HEK293 (cell line): ENCODE measurements around the gene RGL4.

Experiments used
- CTCF ChIA-PET: fragments of 350-600 bp; formaldehyde crosslinking; extraction: SDS; loops from one replicate; lab custom pipeline; 2021; ENCODE audit warnings: antibody characterized with exemption; lab: Yijun Ruan, JAX
- POLR2A ChIA-PET: fragments of 300-600 bp; formaldehyde crosslinking; extraction: SDS; loops from one replicate; lab custom pipeline; 2020; ENCODE audit warnings: antibody characterized with exemption, inconsistent platforms; lab: Yijun Ruan, JAX
- H3K27ac ChIP-seq: fragments of 200-500 bp; sonication (Bioruptor generic); 2 replicates; pipeline ENCODE4 v1.5.1; 2014; ENCODE audit warnings: low read depth, low read length, control low read depth, inconsistent platforms; ENCODE audit errors: extremely low read depth
- H3K36me3 ChIP-seq, 2 experiments: fragments of 200-500 bp in 1 of 2; sonication (Bioruptor generic) in 1 of 2; 1 replicate in 1 of 2; 2 replicates in 1 of 2; pipeline ENCODE4 v1.5.1; 2014 to 2017; ENCODE audit warnings: inconsistent platforms in 2 of 2, low read length in 2 of 2; ENCODE audit not compliant: control insufficient read depth in 2 of 2, insufficient read depth in 1 of 2
- H3K4me1 ChIP-seq: fragments of 200-500 bp; sonication (Bioruptor generic); 2 replicates; pipeline ENCODE4 v1.5.1; 2014; ENCODE audit warnings: mild to moderate bottlenecking, low read length, inconsistent platforms; ENCODE audit not compliant: control insufficient read depth, insufficient read depth
- H3K4me3 ChIP-seq: 2 replicates; pipeline ENCODE4 v1.5.1; 2011; ENCODE audit warnings: low read depth, mild to moderate bottlenecking, control low read depth, low read length, moderate library complexity
- H3K9me3 ChIP-seq: fragments of 200-500 bp; sonication (Bioruptor generic); 2 replicates; pipeline ENCODE4 v1.5.1; 2014; ENCODE audit warnings: low read depth, low read length, inconsistent platforms; ENCODE audit not compliant: control insufficient read depth, insufficient read depth
- BCL11A ChIP-seq: fragments of 450-650 bp; formaldehyde crosslinking; IDR thresholded peaks from 2 replicates; pipeline ENCODE4 v1.5.1; 2016; ENCODE audit warnings: low read depth, missing biosample characterization, missing genetic modification characterization
- EGR2 ChIP-seq: fragments of 450-650 bp; formaldehyde crosslinking; IDR thresholded peaks from 2 replicates; pipeline ENCODE4 v1.5.1; 2016; ENCODE audit warnings: low read depth, missing biosample characterization, missing genetic modification characterization
- ELK4 ChIP-seq: IDR thresholded peaks from 2 replicates; pipeline ENCODE4 v1.6.1; 2011; ENCODE audit warnings: mild to moderate bottlenecking, low read depth, low read length, borderline replicate concordance
- KLF17 ChIP-seq: fragments of 450-650 bp; formaldehyde crosslinking; IDR thresholded peaks from 2 replicates; pipeline ENCODE4 v1.5.1; 2016; ENCODE audit warnings: missing biosample characterization, missing genetic modification characterization
- OSR2 ChIP-seq: fragments of 450-650 bp; formaldehyde crosslinking; IDR thresholded peaks from 2 replicates; pipeline ENCODE4 v1.5.1; 2016; ENCODE audit warnings: missing biosample characterization, missing genetic modification characterization
- ZNF140 ChIP-seq: fragments of 450-650 bp; formaldehyde crosslinking; IDR thresholded peaks from 2 replicates; pipeline ENCODE4 v1.5.1; 2016; ENCODE audit warnings: missing biosample characterization, missing genetic modification characterization
- ZNF155 ChIP-seq: fragments of 450-650 bp; formaldehyde crosslinking; IDR thresholded peaks from 2 replicates; pipeline ENCODE4 v1.5.1; 2016; ENCODE audit warnings: missing biosample characterization, missing genetic modification characterization
- ZNF202 ChIP-seq: fragments of 450-650 bp; formaldehyde crosslinking; IDR thresholded peaks from 2 replicates; pipeline ENCODE4 v1.5.1; 2016; ENCODE audit warnings: missing biosample characterization, missing genetic modification characterization, borderline replicate concordance
- ZNF280D ChIP-seq: fragments of 450-650 bp; formaldehyde crosslinking; IDR thresholded peaks from 2 replicates; pipeline ENCODE4 v1.5.1; 2016; ENCODE audit warnings: missing biosample characterization, missing genetic modification characterization
- ZNF433 ChIP-seq: fragments of 450-650 bp; formaldehyde crosslinking; IDR thresholded peaks from 2 replicates; pipeline ENCODE4 v1.5.1; 2016; ENCODE audit warnings: missing biosample characterization, missing genetic modification characterization, low read depth
- ZNF544 ChIP-seq: fragments of 450-650 bp; formaldehyde crosslinking; IDR thresholded peaks from 2 replicates; pipeline ENCODE4 v1.5.0; 2017; ENCODE audit warnings: missing biosample characterization, missing genetic modification characterization
- ZNF549 ChIP-seq: fragments of 450-650 bp; IDR thresholded peaks from 2 replicates; pipeline ENCODE4 v1.5.1; 2018; ENCODE audit warnings: missing biosample characterization, missing genetic modification characterization, mild to moderate bottlenecking, inconsistent platforms, moderate library complexity
- ZNF654 ChIP-seq: fragments of 450-650 bp; formaldehyde crosslinking; IDR thresholded peaks from 2 replicates; pipeline ENCODE4 v1.5.1; 2016; ENCODE audit warnings: low read depth, missing biosample characterization, missing genetic modification characterization
- ZNF76 ChIP-seq: fragments of 450-650 bp; formaldehyde crosslinking; IDR thresholded peaks from 2 replicates; pipeline ENCODE4; 2016; ENCODE audit warnings: low read depth, missing biosample characterization, missing genetic modification characterization, borderline replicate concordance
- ZNF837 ChIP-seq: fragments of 450-650 bp; formaldehyde crosslinking; IDR thresholded peaks from 2 replicates; pipeline ENCODE4 v1.5.1; 2016; ENCODE audit warnings: missing biosample characterization, missing genetic modification characterization
- TF ChIP-seq, protein P1 (sequence below): fragments of 450-650 bp; formaldehyde crosslinking; IDR thresholded peaks from 2 replicates; pipeline ENCODE4 v1.5.0; 2017; ENCODE audit warnings: missing biosample characterization, missing genetic modification characterization, borderline replicate concordance
- TF ChIP-seq, protein P2 (sequence below): fragments of 450-650 bp; formaldehyde crosslinking; IDR thresholded peaks from 2 replicates; pipeline ENCODE4; 2016; ENCODE audit warnings: missing biosample characterization, missing genetic modification characterization
- TF ChIP-seq, protein P3 (sequence below): fragments of 450-650 bp; formaldehyde crosslinking; optimal IDR thresholded peaks from 2 replicates; pipeline ENCODE3; 2016; ENCODE audit warnings: missing biosample characterization, mild to moderate bottlenecking, missing genetic modification characterization

RGL4 gene

GRCh38 chr22:23718371-23719165 lies 27.8 kb downstream of the RGL4 start:
- H3K9me3 ChIP-seq, result no peaks in the 10 kb centered on the region
- H3K27ac ChIP-seq, result no peak overlapping the region
- TF ChIP-seq ZNF837 (tag by site-specific recombination) (no peak), EGR2 (no peak), ELK4 (no peak)
- TF ChIP-seq, protein P1, sequence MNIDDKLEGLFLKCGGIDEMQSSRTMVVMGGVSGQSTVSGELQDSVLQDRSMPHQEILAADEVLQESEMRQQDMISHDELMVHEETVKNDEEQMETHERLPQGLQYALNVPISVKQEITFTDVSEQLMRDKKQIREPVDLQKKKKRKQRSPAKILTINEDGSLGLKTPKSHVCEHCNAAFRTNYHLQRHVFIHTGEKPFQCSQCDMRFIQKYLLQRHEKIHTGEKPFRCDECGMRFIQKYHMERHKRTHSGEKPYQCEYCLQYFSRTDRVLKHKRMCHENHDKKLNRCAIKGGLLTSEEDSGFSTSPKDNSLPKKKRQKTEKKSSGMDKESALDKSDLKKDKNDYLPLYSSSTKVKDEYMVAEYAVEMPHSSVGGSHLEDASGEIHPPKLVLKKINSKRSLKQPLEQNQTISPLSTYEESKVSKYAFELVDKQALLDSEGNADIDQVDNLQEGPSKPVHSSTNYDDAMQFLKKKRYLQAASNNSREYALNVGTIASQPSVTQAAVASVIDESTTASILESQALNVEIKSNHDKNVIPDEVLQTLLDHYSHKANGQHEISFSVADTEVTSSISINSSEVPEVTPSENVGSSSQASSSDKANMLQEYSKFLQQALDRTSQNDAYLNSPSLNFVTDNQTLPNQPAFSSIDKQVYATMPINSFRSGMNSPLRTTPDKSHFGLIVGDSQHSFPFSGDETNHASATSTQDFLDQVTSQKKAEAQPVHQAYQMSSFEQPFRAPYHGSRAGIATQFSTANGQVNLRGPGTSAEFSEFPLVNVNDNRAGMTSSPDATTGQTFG, result no peak
- ChIA-PET POLR2A (interaction anchor here (0.8 to 1.1 kb wide), 3 partner anchors 15 to 24 kb away, joined by 3 read pairs; no protein-coding TSS in a partner anchor), CTCF (interaction anchor here (1.1 kb wide), 1 partner anchor 20 kb away, joined by 4 read pairs; no protein-coding TSS in a partner anchor)
- no peak overlapping the region for H3K4me3 ChIP-seq
- H3K36me3 ChIP-seq, result peaks cover 7 to 19% of the 10 kb centered on the region in 2 experiments
- no peaks in the 10 kb centered on the region for H3K4me1 ChIP-seq

DNA sequence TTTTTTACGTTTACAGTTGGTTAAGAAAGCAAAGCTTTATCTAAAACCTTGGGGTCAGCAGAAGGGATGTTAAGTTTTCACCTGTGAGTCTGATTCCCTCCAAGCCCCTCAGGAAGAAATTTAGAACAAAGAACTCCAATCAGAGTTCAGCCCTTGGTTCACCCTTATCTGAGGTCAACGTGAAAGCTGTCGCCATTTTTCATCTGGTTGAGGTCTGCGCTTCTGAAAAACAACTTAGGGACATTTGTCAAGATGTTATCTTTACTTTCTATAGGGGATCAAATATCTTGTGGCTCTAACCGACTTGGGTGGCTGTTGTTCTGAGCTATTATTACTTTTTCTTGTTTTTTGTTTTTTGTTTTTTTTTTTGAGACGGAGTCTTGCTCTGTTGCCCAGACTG lies 30.0 kb downstream of the RGL4 start:
- H3K36me3 ChIP-seq, result no peaks in the 10 kb centered on the region
- ChIA-PET POLR2A (no interaction called here), CTCF (interaction anchor here (0.5 to 1.0 kb wide), 2 partner anchors 46 to 129 kb away, joined by 3 read pairs; no protein-coding TSS in a partner anchor)
- H3K4me3 ChIP-seq, result no peak overlapping the region
- no peaks in the 10 kb centered on the region for H3K9me3 ChIP-seq
- no peak overlapping the region for H3K27ac ChIP-seq
- no peaks in the 10 kb centered on the region for H3K4me1 ChIP-seq
- no peak for TF ChIP-seq ZNF549
- TF ChIP-seq ZNF140 (tag by site-specific recombination), result no peak
- TF ChIP-seq, protein P2, sequence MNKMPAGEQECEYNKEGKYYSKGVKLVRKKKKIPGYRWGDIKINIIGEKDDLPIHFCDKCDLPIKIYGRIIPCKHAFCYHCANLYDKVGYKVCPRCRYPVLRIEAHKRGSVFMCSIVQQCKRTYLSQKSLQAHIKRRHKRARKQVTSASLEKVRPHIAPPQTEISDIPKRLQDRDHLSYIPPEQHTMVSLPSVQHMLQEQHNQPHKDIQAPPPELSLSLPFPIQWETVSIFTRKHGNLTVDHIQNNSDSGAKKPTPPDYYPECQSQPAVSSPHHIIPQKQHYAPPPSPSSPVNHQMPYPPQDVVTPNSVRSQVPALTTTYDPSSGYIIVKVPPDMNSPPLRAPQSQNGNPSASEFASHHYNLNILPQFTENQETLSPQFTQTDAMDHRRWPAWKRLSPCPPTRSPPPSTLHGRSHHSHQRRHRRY (tag by site-specific recombination), result no peak
- TF ChIP-seq ZNF202 (tag by site-specific recombination), result no peak
- TF ChIP-seq ZNF76 (tag by site-specific recombination), result no peak
- no peak for TF ChIP-seq BCL11A (tag by site-specific recombination)
- TF ChIP-seq ZNF155 (tag by site-specific recombination), result no peak
- no peak for TF ChIP-seq ZNF433 (tag by site-specific recombination)
- TF ChIP-seq, protein P3, sequence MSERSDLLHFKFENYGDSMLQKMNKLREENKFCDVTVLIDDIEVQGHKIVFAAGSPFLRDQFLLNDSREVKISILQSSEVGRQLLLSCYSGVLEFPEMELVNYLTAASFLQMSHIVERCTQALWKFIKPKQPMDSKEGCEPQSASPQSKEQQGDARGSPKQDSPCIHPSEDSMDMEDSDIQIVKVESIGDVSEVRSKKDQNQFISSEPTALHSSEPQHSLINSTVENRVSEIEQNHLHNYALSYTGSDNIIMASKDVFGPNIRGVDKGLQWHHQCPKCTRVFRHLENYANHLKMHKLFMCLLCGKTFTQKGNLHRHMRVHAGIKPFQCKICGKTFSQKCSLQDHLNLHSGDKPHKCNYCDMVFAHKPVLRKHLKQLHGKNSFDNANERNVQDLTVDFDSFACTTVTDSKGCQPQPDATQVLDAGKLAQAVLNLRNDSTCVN (tag by site-specific recombination), result no peak
- no peak for TF ChIP-seq KLF17 (tag by site-specific recombination)
- TF ChIP-seq ZNF544 (tag by site-specific recombination), result no peak
- no peak for TF ChIP-seq ZNF654 (tag by site-specific recombination)
- no peak for TF ChIP-seq OSR2 (tag by site-specific recombination)
- TF ChIP-seq ZNF280D, result no peak
